ENCODE results near the gene BOD1. TPM values are rescaled to one million over a fixed set of nuclear protein-coding genes. Genes with fewer than 3 reads are reported as not detected.

BOD1 gene
- total and polyA plus RNA-seq, 9 of the 15 experiments (the other 6 are each of a cell fraction or from before 2014, with no cell fraction given), result 10.1 to 31.6 (median 22.6) TPM

DNA sequence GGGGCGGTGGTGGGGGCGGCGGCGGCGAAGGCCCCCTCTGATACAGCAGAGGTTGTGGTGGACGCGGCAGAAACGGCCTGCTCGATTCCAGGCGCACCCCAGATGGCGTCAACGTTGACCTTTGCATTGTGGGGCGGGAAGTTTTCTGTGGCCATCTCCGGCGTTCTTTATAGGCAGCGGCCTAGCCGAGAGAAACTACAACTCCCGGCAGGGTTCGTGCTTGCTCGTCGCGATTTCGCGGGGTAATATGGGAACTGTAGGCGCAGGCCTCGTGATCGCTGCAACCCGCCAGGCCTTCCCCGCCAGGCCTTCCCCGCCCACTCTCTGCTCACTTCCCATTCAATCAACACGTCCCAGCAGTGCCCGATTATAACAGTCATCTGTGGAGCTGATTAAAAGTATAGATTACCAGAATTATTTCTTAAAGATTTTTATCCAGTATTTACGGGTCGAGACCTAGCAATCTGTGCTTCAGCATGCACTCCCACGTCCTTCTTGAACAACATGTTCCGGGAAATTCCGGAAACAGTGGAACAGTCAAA is at the start of gene BOD1 (continued):
- 0 out of 4 replicates have a peak, but pooled peaks of 1 of the 2 experiments have one; percentile 13 for TF ChIP-seq SRF (CRISPR knock-in tag; IDR thresholded peaks at IDR 0.05)
- TF ChIP-seq, protein P1, sequence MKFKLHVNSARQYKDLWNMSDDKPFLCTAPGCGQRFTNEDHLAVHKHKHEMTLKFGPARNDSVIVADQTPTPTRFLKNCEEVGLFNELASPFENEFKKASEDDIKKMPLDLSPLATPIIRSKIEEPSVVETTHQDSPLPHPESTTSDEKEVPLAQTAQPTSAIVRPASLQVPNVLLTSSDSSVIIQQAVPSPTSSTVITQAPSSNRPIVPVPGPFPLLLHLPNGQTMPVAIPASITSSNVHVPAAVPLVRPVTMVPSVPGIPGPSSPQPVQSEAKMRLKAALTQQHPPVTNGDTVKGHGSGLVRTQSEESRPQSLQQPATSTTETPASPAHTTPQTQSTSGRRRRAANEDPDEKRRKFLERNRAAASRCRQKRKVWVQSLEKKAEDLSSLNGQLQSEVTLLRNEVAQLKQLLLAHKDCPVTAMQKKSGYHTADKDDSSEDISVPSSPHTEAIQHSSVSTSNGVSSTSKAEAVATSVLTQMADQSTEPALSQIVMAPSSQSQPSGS (CRISPR knock-in tag; IDR thresholded peaks at IDR 0.05), result no peak
- TF ChIP-seq, protein P2, sequence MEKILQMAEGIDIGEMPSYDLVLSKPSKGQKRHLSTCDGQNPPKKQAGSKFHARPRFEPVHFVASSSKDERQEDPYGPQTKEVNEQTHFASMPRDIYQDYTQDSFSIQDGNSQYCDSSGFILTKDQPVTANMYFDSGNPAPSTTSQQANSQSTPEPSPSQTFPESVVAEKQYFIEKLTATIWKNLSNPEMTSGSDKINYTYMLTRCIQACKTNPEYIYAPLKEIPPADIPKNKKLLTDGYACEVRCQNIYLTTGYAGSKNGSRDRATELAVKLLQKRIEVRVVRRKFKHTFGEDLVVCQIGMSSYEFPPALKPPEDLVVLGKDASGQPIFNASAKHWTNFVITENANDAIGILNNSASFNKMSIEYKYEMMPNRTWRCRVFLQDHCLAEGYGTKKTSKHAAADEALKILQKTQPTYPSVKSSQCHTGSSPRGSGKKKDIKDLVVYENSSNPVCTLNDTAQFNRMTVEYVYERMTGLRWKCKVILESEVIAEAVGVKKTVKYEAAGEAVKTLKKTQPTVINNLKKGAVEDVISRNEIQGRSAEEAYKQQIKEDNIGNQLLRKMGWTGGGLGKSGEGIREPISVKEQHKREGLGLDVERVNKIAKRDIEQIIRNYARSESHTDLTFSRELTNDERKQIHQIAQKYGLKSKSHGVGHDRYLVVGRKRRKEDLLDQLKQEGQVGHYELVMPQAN (IDR thresholded peaks at IDR 0.05; ENCODE audit: borderline replicate concordance), result no peak
- TF ChIP-seq TBL1XR1 (IDR thresholded peaks at IDR 0.05; ENCODE audit: low read length in 2 of 2), result peak in 1 of 2 experiments; percentile 48; a peak in 1 of 4 replicates
- TF ChIP-seq ZBTB8A (IDR thresholded peaks at IDR 0.05; ENCODE audit: partially characterized antibody), result peak; percentile 98
- TF ChIP-seq ZNF134 (CRISPR knock-in tag; conservative IDR thresholded peaks at IDR 0.05), result peak; percentile 77
- TF ChIP-seq FOXJ2 (tag; IDR thresholded peaks at IDR 0.05), result peak; percentile 91
- TF ChIP-seq E2F3 (CRISPR knock-in tag; IDR thresholded peaks at IDR 0.05), result peak; percentile 44; the same call in 1 of the 2 replicates
- TF ChIP-seq HCFC1 (IDR thresholded peaks at IDR 0.05; ENCODE audit: low read depth, low read length), result peak; percentile 99
- TF ChIP-seq ELF1 (tag; IDR thresholded peaks at IDR 0.05), result peak; percentile 44; the same call in 1 of the 2 replicates
- peak; percentile 89 for TF ChIP-seq ZBTB17 (CRISPR knock-in tag; IDR thresholded peaks at IDR 0.05)
- TF ChIP-seq, protein P3, sequence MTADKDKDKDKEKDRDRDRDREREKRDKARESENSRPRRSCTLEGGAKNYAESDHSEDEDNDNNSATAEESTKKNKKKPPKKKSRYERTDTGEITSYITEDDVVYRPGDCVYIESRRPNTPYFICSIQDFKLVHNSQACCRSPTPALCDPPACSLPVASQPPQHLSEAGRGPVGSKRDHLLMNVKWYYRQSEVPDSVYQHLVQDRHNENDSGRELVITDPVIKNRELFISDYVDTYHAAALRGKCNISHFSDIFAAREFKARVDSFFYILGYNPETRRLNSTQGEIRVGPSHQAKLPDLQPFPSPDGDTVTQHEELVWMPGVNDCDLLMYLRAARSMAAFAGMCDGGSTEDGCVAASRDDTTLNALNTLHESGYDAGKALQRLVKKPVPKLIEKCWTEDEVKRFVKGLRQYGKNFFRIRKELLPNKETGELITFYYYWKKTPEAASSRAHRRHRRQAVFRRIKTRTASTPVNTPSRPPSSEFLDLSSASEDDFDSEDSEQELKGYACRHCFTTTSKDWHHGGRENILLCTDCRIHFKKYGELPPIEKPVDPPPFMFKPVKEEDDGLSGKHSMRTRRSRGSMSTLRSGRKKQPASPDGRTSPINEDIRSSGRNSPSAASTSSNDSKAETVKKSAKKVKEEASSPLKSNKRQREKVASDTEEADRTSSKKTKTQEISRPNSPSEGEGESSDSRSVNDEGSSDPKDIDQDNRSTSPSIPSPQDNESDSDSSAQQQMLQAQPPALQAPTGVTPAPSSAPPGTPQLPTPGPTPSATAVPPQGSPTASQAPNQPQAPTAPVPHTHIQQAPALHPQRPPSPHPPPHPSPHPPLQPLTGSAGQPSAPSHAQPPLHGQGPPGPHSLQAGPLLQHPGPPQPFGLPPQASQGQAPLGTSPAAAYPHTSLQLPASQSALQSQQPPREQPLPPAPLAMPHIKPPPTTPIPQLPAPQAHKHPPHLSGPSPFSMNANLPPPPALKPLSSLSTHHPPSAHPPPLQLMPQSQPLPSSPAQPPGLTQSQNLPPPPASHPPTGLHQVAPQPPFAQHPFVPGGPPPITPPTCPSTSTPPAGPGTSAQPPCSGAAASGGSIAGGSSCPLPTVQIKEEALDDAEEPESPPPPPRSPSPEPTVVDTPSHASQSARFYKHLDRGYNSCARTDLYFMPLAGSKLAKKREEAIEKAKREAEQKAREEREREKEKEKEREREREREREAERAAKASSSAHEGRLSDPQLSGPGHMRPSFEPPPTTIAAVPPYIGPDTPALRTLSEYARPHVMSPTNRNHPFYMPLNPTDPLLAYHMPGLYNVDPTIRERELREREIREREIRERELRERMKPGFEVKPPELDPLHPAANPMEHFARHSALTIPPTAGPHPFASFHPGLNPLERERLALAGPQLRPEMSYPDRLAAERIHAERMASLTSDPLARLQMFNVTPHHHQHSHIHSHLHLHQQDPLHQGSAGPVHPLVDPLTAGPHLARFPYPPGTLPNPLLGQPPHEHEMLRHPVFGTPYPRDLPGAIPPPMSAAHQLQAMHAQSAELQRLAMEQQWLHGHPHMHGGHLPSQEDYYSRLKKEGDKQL (CRISPR knock-in tag; IDR thresholded peaks at IDR 0.05; ENCODE audit: borderline replicate concordance), result no peak
- TF ChIP-seq DPF2 (IDR thresholded peaks at IDR 0.05), result peak; percentile 86
- TF ChIP-seq LCOR (CRISPR knock-in tag; IDR thresholded peaks at IDR 0.05), result 0 out of 2 replicates have a peak, but pooled peaks have one; percentile 56
- no peak for TF ChIP-seq ELF2 (CRISPR knock-in tag; IDR thresholded peaks at IDR 0.05)
- TF ChIP-seq ZNF41 (CRISPR knock-in tag; conservative IDR thresholded peaks at IDR 0.05), result peak; percentile 57; the same call in 1 of the 2 replicates
- TF ChIP-seq SMARCE1 (IDR thresholded peaks at IDR 0.05), result peak; percentile 42; the same call in 1 of the 2 replicates
- peak; percentile 89 for TF ChIP-seq MEIS2 (IDR thresholded peaks at IDR 0.05; ENCODE audit: partially characterized antibody)

All from K562 (cell line).